NCI-H128 (cell line): ENCODE results near the gene GALNT10.

Experiments
- DNase-seq: peaks from one replicate; lab custom pipeline; 2025; ENCODE audit not compliant: unreplicated experiment; lab: John Stamatoyannopoulos, UW

GALNT10 gene

DNA sequence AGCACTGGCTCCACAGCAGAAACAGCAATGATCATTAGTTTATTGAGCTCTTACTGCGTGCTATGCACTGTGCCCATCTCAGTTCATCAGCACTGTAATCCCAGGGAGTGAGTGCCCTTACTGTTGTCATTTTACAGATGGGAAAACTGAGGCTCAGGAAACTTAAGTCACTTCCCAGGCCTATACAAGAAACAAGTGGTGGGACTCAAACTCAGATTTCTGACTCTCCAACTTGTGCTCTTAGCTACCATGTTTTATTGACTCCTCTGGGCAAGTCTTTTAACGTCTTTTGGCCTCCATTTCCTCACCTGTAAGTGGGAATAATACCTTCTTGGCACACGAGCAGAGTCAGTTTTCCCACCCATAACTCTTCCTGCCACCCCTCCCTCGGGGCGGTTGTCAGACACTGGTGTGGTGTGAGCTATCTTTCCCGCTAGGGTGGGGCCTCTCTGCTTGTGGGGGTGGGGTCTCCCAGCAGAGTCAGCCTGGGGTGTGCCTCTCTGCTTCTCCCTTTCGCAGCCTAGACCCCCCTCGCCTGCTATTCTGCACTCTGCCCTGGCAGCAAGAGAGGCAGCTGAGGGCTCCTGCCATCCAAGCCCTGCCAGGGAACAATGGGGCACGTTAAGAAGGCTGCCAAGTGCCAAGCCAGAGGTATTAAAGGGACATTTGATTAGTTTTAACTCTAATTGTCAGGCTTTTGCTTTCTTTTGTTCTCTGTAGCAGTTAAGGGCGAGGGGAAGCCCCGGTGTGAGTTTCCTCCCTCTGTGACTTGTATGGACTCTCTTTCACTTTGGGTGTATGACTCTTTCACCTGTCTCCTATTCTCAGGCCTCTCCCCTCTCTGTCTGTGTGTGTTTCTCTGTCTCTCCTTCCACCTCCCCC, 12.1 kb downstream of the GALNT10 start:
- DNase-seq, result no peak

DNA sequence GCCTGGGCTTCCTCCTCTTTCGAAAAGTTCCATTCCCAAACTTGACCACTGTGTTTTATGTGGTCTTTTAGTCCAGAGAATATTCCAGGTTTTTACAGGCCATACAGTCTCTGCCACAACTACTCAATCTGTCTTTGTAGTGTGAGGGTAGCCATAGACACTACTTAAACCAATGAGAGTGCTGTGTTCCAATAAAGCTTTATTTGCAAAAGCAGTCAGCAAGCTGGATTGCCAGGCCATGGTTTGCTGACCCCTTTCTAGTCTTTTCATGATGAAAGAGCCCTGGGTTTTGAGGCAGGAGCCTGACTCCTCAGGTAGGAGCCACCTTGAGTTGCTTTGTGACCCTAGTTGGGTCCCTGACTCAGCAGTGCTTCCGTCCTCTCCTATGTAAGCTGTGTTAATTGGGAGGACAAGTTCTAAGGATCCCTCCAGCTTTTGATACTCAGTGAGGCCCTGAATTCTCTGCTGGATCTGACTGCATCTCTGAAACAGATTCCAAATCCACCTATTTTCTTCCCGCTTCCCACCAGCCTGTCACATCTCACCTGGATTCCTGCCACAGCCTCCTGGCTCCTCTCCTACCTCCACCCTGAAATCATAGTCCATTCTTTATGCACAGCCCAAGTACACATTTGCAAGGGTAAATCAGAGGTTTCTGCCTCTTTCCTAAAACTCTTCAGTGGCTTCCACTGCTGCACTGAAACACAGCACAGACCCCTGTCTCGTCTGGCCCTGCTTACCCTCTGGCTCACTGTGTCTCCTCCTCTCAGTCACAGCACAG, 13.5 kb downstream of the GALNT10 start:
- no peak for DNase-seq

GRCh38 chr5:154205441-154206117, 15.0 kb downstream of the GALNT10 start:
- DNase-seq, result no peak

GRCh38 chr5:154206311-154206710, 15.8 kb downstream of the GALNT10 start:
- no peak for DNase-seq

- DNase-seq, result no peak
Measured at GRCh38 chr5:154207204-154207603, 16.7 kb downstream of the GALNT10 start.

GRCh38 chr5:154209591-154210081, 19.1 kb downstream of the GALNT10 start:
- DNase-seq, result no peak

- no peak for DNase-seq
Measured at GRCh38 chr5:154210163-154210562, 19.6 kb downstream of the GALNT10 start.

- no peak for DNase-seq
Measured at GRCh38 chr5:154211641-154212390, 21.3 kb downstream of the GALNT10 start.

DNA sequence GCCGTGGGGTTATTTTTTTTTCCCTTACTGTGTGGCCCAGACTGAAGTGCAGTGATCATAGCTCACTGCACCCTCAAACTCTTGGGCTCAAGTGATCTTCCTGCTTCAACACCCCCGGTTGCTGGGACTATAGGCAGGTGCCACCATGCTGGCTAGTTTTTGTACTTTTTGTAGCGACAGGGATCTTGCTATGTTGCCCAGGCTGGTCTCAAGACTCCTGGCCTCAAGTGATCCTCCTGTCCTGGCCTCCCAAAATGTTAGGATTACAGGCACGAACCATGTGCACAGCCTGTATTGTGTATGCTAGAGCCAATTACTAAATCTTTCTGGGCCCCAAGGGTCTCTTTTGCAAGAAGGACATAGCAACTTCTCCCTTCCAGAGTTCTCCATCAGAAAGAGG, 23.1 kb downstream of the GALNT10 start:
- no peak for DNase-seq

GRCh38 chr5:154214371-154215106, 24.0 kb downstream of the GALNT10 start:
- DNase-seq, result no peak

- no peak for DNase-seq
Measured at GRCh38 chr5:154215571-154216325, 25.2 kb downstream of the GALNT10 start.

DNA sequence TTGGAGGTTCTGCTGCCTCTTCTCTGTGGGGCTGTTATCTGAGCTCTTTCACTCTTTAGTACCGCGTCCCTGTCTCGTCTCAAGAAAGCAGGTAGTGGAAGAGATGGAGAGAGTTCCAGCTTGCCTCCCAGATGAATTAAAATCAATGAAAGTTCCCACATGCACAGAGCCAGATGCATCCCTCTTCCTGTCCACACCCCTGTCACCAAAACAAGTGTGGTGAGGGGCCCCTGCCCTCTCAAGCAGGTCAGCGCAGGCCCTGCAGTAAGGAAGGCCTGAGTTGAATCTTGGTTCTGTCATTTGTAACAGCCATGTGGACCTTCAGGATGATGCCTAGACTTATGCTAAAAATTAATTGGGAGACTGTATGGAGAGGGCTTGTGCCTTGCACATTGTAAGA, 26.9 kb downstream of the GALNT10 start:
- DNase-seq, result no peak

- DNase-seq, result no peak
Measured at GRCh38 chr5:154218786-154219185, 28.3 kb downstream of the GALNT10 start.

GRCh38 chr5:154220625-154221024, 30.1 kb downstream of the GALNT10 start:
- DNase-seq, result no peak

DNA sequence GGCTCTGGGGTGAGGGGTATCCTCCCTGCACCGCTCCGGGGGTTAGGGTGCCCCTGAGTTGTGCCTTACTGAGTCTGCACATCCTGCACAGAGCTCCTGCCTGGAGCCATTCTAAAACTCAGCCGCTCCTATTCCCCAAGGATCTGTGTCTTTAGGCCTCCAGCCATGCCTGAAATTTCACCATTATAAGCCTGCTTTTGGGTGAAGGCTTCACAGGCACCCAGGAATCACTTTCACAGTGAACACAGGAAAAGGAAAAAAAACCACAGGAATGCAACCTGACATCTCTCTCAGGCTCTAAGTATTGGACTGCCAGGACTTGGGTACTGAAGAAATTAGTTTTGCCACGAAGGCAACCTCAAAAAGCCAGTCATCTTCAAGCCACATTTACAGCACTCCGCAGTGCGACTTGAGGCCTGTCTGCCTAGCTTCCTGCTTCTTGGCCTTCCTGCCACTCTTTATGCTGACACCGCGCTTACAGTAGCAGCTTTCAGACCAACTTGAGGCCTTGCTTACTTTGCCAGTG, 30.9 kb downstream of the GALNT10 start:
- DNase-seq, result no peak

- DNase-seq, result no peak
Measured at GRCh38 chr5:154222414-154222813, 31.9 kb downstream of the GALNT10 start.

- no peak for DNase-seq
Measured at GRCh38 chr5:154223320-154223719, 32.8 kb downstream of the GALNT10 start.

GRCh38 chr5:154227090-154227489, 36.6 kb downstream of the GALNT10 start:
- DNase-seq, result no peak

- no peak for DNase-seq
Measured at GRCh38 chr5:154228696-154229095, 38.2 kb downstream of the GALNT10 start.
